WTC11 (cell line): Measurements from ENCODE around the gene ROR2. TPM values are rescaled to one million over a fixed set of nuclear protein-coding genes. Genes with fewer than 3 reads are reported as not detected.

ENCODE experiments used
- ATAC-seq: fragments of 200-7000 bp; cut with Tn5 transposase; 2 replicates; pipeline ENCODE4 v1.10.0; 2021; ENCODE audit warnings: mild to moderate bottlenecking, moderate library complexity
- CTCF ChIA-PET: fragments of 300-600 bp; sonication (Branson Sonifier 250); formaldehyde crosslinking; loops from one replicate; lab custom pipeline; 2021; ENCODE audit warnings: antibody characterized with exemption; lab: Charles Lee
- POLR2A ChIA-PET: fragments of 350-600 bp; sonication (Branson Sonifier 250); formaldehyde crosslinking; loops from one replicate; lab custom pipeline; 2021; ENCODE audit warnings: antibody characterized with exemption; lab: Charles Lee
- DNase-seq: peaks from one replicate; pipeline ENCODE4 v3.0.0; 2021; ENCODE audit warnings: low spot score
- H3K27ac Mint-ChIP-seq: 2 replicates; pipeline ENCODE4 v1.8.0; 2021; ENCODE audit warnings: mixed read lengths
- H3K27me3 Mint-ChIP-seq: 2 replicates; pipeline ENCODE4 v1.8.0; 2021; ENCODE audit warnings: low read depth, mild to moderate bottlenecking, moderate library complexity, mixed read lengths
- H3K36me3 Mint-ChIP-seq: 2 replicates; pipeline ENCODE4 v1.8.0; 2021; ENCODE audit warnings: mixed read lengths
- H3K4me1 Mint-ChIP-seq: 2 replicates; pipeline ENCODE4 v1.8.0; 2022; ENCODE audit warnings: mixed read lengths
- H3K4me3 Mint-ChIP-seq: 2 replicates; pipeline ENCODE4 v1.8.0; 2021; ENCODE audit warnings: mild to moderate bottlenecking, moderate library complexity, mixed read lengths
- H3K9me3 Mint-ChIP-seq: 2 replicates; pipeline ENCODE4 v1.8.0; 2021; ENCODE audit warnings: mixed read lengths
- EMX1 ChIP-seq: fragments of 250-450 bp; sonication (Bioruptor Pico); IDR thresholded peaks from 2 replicates; pipeline ENCODE4 v1.8.0; 2021; ENCODE audit warnings: mild to moderate bottlenecking
- ESRRA ChIP-seq: sonication (generic); formaldehyde crosslinking; IDR thresholded peaks from 2 replicates; pipeline ENCODE4 v1.8.1; 2022; ENCODE audit warnings: mild to moderate bottlenecking, missing genetic modification reagents, borderline replicate concordance
- ZNF219 ChIP-seq: sonication (generic); formaldehyde crosslinking; IDR thresholded peaks from 2 replicates; pipeline ENCODE4 v1.8.0; 2023; ENCODE audit warnings: missing genetic modification reagents, mild to moderate bottlenecking, borderline replicate concordance
- ZNF396 ChIP-seq: fragments of 250-450 bp; sonication (Bioruptor Pico); IDR thresholded peaks from 2 replicates; pipeline ENCODE4 v1.8.0; 2021; ENCODE audit warnings: mild to moderate bottlenecking, moderate library complexity, borderline replicate concordance
- total RNA-seq: library from RNA; stranded (reverse); gene quantifications from 3 replicates; pipeline ENCODE4 v1.2.3, GENCODE V29; 2021
- TF ChIP-seq, protein P1 (sequence below): fragments of 200-600 bp; IDR thresholded peaks from 2 replicates; pipeline ENCODE4 v1.8.0; 2022; ENCODE audit warnings: antibody characterized with exemption
- TF ChIP-seq, protein P2 (sequence below): sonication (generic); formaldehyde crosslinking; IDR thresholded peaks from 2 replicates; pipeline ENCODE4 v1.8.1; 2023; ENCODE audit warnings: mild to moderate bottlenecking, moderate library complexity, missing genetic modification reagents
- TF ChIP-seq, protein P3 (sequence below): sonication (generic); formaldehyde crosslinking; IDR thresholded peaks from 2 replicates; pipeline ENCODE4 v1.8.1; 2022; ENCODE audit warnings: missing genetic modification reagents, borderline replicate concordance
- TF ChIP-seq, protein P4 (sequence below): sonication (generic); formaldehyde crosslinking; IDR thresholded peaks from 2 replicates; pipeline ENCODE4 v1.8.0; 2023; ENCODE audit warnings: missing genetic modification reagents
- TF ChIP-seq, protein P5 (sequence below): sonication (generic); formaldehyde crosslinking; IDR thresholded peaks from 2 replicates; pipeline ENCODE4 v1.8.1; 2022; ENCODE audit warnings: low read depth, mild to moderate bottlenecking, moderate library complexity, missing genetic modification reagents, borderline replicate concordance
- TF ChIP-seq, protein P6 (sequence below): fragments of 250-450 bp; sonication (Bioruptor Pico); IDR thresholded peaks from 2 replicates; pipeline ENCODE4 v1.8.0; 2021; ENCODE audit warnings: mild to moderate bottlenecking
- TF ChIP-seq, protein P7 (sequence below): sonication (generic); formaldehyde crosslinking; IDR thresholded peaks from 2 replicates; pipeline ENCODE4 v1.8.1; 2023; ENCODE audit warnings: mild to moderate bottlenecking, missing genetic modification reagents, moderate library complexity
- TF ChIP-seq, protein P8 (sequence below): sonication (generic); formaldehyde crosslinking; IDR thresholded peaks from 2 replicates; pipeline ENCODE4 v1.8.1; 2023; ENCODE audit warnings: mild to moderate bottlenecking, missing genetic modification reagents

ROR2 gene
- total RNA-seq, 1 experiment from 2014 or later, result 19.8 TPM

DNA sequence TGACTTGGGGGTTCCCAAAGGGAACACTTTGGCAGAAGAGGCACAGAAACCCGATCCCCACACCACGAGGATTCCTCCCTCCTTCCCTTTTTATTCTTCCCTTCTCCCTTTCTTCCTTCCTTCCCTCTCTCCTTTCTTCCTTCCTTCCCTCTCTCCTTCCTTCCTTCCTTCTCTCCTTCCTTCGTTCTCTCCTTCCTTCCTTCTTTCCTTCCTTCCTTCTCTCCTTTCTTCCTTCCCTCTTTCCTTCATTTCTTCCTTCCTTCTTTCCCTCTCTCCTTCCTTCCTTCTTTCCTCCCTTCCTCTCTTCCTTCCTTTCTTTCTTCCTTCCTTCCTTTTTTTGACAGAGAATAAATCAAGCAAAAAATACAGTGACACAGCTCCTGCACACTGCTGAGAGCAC lies 358.4 kb downstream of the ROR2 start (continued):
- TF ChIP-seq, protein P1, sequence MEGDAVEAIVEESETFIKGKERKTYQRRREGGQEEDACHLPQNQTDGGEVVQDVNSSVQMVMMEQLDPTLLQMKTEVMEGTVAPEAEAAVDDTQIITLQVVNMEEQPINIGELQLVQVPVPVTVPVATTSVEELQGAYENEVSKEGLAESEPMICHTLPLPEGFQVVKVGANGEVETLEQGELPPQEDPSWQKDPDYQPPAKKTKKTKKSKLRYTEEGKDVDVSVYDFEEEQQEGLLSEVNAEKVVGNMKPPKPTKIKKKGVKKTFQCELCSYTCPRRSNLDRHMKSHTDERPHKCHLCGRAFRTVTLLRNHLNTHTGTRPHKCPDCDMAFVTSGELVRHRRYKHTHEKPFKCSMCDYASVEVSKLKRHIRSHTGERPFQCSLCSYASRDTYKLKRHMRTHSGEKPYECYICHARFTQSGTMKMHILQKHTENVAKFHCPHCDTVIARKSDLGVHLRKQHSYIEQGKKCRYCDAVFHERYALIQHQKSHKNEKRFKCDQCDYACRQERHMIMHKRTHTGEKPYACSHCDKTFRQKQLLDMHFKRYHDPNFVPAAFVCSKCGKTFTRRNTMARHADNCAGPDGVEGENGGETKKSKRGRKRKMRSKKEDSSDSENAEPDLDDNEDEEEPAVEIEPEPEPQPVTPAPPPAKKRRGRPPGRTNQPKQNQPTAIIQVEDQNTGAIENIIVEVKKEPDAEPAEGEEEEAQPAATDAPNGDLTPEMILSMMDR, result no peak
- no peak for TF ChIP-seq ESRRA

DNA sequence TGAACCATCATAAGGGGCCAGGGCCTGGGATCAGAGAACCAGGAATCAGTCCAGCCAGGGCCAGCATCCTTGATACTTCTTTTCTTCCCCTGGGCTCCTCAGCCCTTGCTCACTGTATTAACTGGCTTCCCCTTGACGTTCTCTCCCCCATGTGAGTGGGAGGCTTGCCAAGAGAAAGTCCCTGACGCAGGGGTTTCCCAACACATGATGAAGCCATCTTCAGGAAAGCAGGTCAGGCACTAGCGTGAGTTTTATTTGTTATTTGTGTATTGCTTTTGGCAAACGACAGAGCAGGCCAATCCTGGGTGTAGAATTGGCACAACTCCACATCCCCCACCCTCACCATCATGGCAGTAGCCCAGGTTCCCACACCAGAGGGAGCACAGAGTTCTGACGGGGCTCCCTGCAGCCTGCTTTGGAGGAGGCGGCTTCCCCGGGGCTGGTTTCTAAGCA lies 360.9 kb downstream of the ROR2 start:
- ChIA-PET POLR2A (no interaction called here), CTCF (no interaction called here)
- no peaks in the 10 kb centered on the region for H3K27me3 Mint-ChIP-seq
- TF ChIP-seq ZNF219, result no peak
- TF ChIP-seq, protein P2, sequence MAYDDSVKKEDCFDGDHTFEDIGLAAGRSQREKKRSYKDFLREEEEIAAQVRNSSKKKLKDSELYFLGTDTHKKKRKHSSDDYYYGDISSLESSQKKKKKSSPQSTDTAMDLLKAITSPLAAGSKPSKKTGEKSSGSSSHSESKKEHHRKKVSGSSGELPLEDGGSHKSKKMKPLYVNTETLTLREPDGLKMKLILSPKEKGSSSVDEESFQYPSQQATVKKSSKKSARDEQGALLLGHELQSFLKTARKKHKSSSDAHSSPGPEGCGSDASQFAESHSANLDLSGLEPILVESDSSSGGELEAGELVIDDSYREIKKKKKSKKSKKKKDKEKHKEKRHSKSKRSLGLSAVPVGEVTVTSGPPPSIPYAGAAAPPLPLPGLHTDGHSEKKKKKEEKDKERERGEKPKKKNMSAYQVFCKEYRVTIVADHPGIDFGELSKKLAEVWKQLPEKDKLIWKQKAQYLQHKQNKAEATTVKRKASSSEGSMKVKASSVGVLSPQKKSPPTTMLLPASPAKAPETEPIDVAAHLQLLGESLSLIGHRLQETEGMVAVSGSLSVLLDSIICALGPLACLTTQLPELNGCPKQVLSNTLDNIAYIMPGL (CRISPR knock-in tag), result no peak
- H3K4me3 Mint-ChIP-seq, result no peak overlapping the region
- H3K36me3 Mint-ChIP-seq, result no peaks in the 10 kb centered on the region
- no peaks in the 10 kb centered on the region for H3K9me3 Mint-ChIP-seq
- DNase-seq (no peak), ATAC-seq (no peak)
- peaks cover 6% of the 10 kb centered on the region; the same call in 1 of the 2 replicates for H3K4me1 Mint-ChIP-seq
- no peak overlapping the region for H3K27ac Mint-ChIP-seq

DNA sequence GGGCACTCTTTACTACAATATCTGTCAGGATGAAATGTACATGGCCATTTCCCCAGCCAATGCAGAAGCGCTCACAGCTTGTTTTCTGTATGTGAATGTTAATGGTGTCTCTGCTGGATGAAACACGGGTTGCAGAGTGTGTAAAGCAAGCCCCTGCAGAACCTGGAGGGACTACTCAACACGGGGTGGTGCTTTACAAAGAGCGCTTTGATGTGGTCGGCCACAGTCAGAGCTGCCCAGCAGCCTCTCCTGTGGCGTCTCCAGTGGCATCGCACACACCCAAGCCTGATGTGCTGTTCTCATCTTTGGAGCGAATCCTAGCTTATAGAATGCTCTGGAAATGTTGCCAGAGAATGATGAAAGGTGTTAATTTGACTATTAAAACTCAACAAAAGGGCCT lies 363.7 kb downstream of the ROR2 start:
- H3K36me3 Mint-ChIP-seq, result no peaks in the 10 kb centered on the region
- ChIA-PET POLR2A (no interaction called here), CTCF (no interaction called here)
- no peaks in the 10 kb centered on the region for H3K4me1 Mint-ChIP-seq
- no peaks in the 10 kb centered on the region for H3K27me3 Mint-ChIP-seq
- DNase-seq (no peak), ATAC-seq (no peak)
- H3K4me3 Mint-ChIP-seq, result no peak overlapping the region
- H3K9me3 Mint-ChIP-seq, result peaks cover 5% of the 10 kb centered on the region; the same call in 1 of the 2 replicates
- TF ChIP-seq, protein P3, sequence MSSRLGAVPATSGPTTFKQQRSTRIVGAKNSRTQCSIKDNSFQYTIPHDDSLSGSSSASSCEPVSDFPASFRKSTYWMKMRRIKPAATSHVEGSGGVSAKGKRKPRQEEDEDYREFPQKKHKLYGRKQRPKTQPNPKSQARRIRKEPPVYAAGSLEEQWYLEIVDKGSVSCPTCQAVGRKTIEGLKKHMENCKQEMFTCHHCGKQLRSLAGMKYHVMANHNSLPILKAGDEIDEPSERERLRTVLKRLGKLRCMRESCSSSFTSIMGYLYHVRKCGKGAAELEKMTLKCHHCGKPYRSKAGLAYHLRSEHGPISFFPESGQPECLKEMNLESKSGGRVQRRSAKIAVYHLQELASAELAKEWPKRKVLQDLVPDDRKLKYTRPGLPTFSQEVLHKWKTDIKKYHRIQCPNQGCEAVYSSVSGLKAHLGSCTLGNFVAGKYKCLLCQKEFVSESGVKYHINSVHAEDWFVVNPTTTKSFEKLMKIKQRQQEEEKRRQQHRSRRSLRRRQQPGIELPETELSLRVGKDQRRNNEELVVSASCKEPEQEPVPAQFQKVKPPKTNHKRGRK (CRISPR knock-in tag), result no peak
- TF ChIP-seq ZNF396 (CRISPR knock-in tag) (no peak), EMX1 (CRISPR knock-in tag) (no peak)
- TF ChIP-seq, protein P4, sequence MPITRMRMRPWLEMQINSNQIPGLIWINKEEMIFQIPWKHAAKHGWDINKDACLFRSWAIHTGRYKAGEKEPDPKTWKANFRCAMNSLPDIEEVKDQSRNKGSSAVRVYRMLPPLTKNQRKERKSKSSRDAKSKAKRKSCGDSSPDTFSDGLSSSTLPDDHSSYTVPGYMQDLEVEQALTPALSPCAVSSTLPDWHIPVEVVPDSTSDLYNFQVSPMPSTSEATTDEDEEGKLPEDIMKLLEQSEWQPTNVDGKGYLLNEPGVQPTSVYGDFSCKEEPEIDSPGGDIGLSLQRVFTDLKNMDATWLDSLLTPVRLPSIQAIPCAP (CRISPR knock-in tag), result no peak
- TF ChIP-seq, protein P5, sequence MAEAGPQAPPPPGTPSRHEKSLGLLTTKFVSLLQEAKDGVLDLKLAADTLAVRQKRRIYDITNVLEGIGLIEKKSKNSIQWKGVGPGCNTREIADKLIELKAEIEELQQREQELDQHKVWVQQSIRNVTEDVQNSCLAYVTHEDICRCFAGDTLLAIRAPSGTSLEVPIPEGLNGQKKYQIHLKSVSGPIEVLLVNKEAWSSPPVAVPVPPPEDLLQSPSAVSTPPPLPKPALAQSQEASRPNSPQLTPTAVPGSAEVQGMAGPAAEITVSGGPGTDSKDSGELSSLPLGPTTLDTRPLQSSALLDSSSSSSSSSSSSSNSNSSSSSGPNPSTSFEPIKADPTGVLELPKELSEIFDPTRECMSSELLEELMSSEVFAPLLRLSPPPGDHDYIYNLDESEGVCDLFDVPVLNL (CRISPR knock-in tag), result no peak
- TF ChIP-seq, protein P6, sequence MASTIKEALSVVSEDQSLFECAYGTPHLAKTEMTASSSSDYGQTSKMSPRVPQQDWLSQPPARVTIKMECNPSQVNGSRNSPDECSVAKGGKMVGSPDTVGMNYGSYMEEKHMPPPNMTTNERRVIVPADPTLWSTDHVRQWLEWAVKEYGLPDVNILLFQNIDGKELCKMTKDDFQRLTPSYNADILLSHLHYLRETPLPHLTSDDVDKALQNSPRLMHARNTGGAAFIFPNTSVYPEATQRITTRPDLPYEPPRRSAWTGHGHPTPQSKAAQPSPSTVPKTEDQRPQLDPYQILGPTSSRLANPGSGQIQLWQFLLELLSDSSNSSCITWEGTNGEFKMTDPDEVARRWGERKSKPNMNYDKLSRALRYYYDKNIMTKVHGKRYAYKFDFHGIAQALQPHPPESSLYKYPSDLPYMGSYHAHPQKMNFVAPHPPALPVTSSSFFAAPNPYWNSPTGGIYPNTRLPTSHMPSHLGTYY (CRISPR knock-in tag), result no peak
- TF ChIP-seq, protein P7, sequence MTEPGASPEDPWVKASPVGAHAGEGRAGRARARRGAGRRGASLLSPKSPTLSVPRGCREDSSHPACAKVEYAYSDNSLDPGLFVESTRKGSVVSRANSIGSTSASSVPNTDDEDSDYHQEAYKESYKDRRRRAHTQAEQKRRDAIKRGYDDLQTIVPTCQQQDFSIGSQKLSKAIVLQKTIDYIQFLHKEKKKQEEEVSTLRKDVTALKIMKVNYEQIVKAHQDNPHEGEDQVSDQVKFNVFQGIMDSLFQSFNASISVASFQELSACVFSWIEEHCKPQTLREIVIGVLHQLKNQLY (CRISPR knock-in tag), result no peak
- TF ChIP-seq, protein P8, sequence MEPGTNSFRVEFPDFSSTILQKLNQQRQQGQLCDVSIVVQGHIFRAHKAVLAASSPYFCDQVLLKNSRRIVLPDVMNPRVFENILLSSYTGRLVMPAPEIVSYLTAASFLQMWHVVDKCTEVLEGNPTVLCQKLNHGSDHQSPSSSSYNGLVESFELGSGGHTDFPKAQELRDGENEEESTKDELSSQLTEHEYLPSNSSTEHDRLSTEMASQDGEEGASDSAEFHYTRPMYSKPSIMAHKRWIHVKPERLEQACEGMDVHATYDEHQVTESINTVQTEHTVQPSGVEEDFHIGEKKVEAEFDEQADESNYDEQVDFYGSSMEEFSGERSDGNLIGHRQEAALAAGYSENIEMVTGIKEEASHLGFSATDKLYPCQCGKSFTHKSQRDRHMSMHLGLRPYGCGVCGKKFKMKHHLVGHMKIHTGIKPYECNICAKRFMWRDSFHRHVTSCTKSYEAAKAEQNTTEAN, result no peak
- H3K27ac Mint-ChIP-seq, result no peak overlapping the region
